HG03064 (cell line): ENCODE measurements around the gene ADM5.
"Not testable (repeated sequence)": the region's sequence is repeated elsewhere in the genome, so short reads cannot be mapped to it uniquely, and the experiment has no call there.

ENCODE experiments used
- ATAC-seq: cut with Tn5 transposase; IDR thresholded peaks from one replicate; pipeline ENCODE4 v1.9.1; 2021; ENCODE audit warnings: low read depth; ENCODE audit not compliant: unreplicated experiment

The ADM5 gene

DNA sequence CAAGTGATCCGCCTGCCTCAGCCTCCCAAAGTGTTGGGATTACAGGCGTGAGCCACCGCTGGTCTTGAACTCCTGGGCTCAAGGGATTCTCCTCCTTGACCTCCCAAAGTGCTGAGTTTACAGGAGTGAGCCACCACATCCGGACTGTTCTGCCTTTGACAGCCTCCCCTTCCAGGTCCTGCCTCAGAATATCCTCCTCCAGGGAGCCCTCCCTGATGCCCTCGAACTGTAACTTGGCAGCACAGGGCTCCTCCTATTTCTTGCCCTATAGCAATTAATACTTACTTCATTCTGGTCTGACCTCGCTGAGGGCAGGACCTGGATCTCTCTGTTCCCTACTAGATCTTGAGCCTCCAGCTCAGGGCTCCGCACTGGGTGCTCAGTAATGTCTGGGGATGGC, 7.5 kb downstream of the ADM5 start:
- ATAC-seq, result no peak

DNA sequence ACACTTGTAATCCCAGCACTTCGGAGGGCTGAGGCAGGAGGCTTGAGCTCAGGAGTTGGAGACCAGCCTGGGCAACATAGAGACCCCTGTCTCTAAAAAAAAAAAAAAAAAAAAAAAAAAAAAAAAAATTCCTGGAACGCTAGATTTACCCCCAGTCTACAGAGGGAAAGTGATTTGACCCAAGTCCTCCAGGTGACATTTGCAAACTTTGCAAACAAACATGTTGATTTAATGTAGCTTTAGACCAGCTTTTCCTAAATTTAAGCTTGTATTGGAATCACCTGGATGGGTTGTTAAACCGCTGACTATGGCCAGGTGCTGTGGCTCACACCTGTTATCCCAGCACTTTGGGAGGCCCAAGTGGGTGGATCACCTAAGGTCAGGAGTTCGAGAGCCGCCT, 10.0 kb downstream of the ADM5 start:
- no peak for ATAC-seq

DNA sequence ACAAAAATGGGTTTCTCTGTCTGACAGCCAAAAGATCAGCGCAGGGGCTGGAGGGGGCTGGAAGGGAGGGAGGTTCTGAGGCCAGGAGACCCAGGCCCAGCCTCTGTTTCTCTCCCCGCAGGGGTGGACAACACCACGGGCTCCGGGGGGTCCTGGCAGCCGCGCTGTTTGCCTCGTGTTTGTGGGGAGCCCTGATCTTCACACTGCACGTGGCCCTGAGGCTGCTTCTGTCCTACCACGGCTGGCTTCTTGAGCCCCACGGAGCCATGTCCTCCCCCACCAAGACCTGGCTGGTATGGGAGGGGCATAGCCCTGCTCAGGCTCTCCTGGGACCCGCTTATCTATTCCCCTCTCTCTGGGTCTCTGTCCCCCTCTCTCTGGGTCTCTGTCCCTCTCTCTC, 11.2 kb downstream of the ADM5 start:
- no peak for ATAC-seq

DNA sequence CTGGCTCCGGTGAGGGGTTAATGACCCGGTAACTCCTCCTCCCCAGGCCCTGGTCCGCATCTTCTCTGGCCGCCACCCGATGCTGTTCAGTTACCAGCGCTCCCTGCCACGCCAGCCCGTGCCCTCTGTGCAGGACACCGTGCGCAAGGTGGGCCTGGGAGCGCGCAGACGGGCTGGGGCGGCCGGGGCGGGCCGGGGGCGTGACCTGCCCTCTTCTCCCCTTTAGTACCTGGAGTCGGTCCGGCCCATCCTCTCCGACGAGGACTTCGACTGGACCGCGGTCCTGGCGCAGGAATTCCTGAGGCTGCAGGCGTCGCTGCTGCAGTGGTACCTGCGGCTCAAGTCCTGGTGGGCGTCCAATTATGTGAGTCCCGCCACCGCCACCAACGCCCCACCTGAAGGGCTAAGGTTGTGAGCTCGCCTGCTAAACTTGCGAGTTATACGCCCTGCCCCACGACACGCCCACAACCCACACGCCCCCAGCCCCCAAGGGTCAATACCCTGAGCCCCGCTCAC, 11.9 kb downstream of the ADM5 start:
- ATAC-seq, result no peak

DNA sequence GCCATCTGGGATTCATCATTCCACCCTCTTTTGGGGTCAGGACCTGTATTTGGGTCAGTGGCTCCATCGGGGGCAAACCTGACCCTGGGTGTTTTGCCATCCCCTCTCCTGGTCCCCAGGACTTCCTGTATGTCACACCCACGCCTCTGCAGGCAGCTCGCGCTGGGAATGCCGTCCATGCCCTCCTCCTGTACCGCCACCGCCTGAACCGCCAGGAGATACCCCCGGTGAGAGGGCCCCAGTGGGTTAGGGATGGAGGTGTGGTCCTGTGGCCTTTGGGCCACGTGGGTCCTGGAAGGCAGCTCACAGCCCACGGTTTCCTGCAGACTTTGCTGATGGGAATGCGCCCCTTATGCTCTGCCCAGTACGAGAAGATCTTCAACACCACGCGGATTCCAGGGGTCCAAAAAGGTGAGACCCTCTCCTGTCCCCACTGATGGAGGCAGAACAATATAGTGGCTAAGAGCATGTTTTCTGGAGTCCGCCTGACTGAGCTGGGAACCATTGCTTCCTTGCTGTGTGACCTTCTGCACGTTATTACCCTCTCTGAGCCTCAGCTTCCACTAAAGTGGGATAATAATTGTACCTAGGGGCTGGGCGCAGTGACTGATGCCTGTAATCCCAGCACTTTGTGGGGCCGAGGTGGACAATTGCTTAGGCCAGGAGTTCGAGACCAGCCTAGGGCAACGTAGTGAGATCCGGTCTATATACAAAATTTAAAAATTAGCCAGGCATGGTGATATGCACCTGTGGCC, 15.7 kb downstream of the ADM5 start:
- no peak for ATAC-seq

DNA sequence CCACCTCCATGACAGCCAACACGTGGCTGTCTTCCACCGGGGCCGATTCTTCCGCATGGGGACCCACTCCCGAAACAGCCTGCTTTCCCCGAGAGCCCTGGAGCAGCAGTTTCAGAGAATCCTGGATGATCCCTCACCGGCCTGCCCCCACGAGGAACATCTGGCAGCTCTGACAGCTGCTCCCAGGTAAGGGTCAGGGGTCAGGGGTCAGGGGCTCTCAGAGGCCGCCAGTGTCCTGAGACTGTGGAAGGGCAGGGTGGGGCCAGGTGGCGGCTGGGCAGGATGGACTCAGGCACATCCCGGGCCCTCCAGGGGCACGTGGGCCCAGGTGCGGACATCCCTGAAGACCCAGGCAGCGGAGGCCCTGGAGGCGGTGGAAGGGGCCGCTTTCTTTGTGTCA, 16.5 kb downstream of the ADM5 start:
- ATAC-seq, result no peak

DNA sequence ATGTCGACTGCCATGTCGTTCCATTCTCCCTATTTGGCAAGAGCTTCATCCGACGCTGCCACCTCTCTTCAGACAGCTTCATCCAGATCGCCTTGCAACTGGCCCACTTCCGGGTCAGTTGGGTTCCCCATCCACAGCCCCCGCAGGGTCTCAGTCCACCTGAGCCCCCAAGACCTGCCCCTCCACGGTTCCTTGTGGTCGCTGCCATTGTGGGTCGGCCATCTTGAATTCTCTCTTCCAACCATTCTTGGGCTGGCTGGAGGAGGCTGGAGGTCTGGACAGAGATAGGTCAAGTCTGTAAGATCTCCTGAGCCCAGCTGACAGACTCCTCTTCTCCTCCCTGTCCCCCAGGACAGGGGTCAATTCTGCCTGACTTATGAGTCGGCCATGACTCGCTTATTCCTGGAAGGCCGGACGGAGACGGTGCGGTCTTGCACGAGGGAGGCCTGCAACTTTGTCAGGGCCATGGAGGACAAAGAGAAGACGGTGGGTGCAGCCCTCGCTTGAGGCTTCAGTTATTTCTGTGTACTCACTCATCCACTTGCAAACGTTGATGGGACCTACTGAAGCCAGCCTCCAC, 21.1 kb downstream of the ADM5 start:
- ATAC-seq, result no peak

DNA sequence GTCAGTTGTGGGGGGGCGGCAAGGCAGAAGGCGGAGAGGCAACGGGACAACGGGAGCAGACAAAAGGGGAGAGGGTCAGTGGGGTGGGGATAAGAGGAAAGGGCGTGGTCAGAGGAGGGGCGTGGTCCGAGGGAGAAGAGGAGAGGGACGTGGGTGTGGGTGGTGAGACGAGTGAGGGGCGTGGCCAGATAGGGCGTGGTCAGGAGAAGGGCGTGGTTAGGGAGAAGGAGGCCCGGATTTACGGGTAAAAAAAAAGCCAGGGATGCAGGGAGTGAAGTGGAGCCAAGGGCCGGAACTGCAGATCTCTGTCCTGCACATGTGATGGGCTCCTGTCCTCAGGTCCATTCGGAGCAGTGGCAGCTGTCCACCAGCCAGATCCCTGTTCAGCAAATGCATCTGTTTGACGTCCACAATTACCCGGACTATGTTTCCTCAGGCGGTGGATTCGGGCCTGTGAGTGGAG, 23.0 kb downstream of the ADM5 start:
- ATAC-seq, result no peak

DNA sequence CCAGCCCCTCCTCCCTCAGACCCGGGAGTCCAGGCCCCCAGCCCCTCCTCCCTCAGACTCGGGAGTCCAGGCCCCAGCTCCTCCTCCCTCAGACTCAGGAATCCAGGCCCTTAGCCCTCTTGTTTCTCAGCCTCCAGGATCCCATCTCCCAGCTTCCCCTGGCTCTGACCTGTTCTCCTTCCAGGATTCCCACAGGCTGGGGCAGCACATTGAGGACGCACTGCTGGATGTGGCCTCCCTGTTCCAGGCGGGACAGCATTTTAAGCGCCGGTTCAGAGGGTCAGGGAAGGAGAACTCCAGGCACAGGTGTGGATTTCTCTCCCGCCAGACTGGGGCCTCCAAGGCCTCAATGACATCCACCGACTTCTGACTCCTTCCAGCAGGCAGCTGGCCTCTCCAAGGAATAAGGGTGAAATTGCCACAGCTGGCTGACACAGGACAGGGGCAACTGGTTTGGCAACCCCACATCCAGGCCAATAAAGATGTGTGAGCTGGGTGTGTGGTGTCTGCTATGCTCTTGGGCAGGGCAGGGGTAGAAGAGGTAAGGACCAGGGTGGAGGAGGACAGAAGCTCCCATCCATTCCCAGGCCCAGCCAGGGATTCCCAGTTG, 23.9 kb downstream of the ADM5 start:
- no peak for ATAC-seq

DNA sequence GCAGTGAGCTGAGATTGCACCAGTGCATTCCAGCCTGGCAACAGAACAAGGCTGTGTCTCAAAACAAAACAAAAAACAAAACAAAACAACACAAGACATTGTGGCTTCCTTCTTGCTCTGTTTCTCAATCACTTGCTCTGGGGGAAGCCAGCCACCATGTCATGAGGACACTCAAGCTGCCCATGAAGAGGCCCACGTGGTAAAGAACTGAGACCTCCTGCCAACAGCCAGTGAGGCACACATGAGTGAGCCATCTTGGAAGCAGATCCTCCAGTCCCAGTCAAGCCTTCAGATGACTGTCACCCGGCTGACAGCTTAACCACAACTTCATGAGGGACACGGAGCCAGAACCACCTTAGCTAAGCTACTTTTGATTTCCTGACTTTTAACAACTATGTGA, 26.8 kb downstream of the ADM5 start:
- no peak for ATAC-seq

DNA sequence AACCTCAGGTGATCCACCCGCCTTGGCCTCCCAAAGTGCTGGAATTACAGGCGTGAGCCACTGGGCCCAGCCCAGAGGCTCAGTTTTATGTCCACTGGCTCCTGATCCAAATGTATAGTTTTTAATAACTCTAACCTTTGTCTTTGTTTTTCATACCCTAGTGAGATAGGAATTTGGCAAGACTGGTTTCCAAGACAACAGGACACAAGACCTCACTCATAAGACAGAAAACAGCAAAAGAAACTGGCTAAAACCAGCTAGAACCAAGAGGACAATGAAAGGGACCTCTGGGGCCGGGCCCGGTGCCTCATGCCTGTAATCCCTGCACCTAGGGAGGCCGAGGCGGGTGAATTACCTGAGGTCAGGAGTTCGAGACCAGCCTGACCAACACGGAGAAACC, 29.1 kb downstream of the ADM5 start:
- no peak for ATAC-seq

DNA sequence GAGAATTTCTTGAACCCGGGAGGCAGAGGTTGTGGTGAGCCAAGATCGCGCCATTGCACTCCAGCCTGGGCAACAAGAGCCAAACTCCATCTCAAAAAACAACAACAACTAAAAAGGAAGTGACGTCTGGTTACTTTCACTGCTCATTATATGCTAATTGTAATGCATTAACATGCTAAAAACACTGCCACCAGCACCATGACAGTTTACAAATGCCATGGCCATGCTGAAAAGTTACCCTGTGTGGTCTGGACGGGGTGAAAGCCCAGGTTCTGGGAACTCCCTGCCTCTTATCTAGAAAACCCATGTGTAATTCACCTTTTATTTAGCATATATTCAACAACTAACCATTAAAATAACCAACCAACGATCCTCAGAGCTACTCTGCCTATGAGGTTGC, 29.6 kb downstream of the ADM5 start:
- no peak for ATAC-seq

DNA sequence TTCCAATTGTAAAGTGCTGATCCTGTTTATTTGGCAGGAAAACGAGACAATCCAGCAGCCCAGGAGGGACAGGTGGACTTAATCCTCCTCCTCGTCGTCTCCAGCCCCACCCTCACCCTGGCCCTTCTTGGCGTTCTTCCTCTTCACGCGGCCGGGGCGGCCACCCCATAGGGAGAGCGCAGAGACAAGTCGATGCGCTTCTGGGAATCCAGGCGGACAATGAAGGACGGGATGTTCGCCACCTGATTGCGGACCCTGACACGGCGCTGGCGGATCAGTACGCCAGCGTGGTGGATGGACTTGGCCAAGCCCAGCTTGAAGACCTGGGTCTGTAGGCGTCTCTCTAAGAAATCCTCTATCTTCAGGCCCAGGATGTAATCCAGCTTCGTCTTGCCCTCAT, 30.0 kb downstream of the ADM5 start:
- not testable (repeated sequence) for ATAC-seq

DNA sequence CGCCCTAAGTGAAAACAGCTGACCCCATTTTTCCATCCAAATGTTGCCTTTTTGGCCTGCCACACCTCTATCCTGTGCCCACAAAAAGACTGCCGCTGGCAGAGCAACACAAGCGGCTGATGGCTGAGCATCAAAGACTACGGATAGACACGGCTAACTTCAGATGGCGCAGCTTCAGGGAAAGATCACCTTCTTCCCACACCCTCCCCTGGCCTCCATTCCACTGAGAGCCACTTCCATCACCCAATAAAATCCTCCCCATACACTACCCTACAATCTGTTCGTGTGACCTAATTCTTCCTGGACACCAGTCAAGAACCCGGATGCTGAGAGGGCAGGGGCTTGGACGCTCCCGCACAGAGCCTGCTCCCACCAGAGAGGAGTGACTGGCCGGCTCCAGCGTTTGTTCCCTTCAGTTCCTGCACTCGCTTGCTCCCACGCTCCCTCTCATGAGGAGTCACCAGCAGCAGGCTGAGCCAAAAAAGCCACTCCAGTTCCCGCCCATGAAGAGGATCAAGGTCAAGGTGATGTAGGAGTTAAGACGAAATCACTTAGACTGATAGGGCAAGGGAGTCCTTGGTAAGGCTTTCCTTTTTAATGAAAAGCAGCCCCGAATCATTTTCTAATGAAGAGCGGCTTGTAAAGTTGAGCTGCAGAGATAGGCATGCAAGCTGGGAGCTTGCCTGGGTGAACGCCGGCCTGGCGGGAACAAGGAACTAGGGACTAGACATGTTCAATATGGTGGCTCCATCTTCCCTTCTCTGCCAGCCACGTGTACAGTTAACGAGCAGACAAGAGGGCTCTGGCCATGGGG, 38.0 kb downstream of the ADM5 start:
- no peak for ATAC-seq

DNA sequence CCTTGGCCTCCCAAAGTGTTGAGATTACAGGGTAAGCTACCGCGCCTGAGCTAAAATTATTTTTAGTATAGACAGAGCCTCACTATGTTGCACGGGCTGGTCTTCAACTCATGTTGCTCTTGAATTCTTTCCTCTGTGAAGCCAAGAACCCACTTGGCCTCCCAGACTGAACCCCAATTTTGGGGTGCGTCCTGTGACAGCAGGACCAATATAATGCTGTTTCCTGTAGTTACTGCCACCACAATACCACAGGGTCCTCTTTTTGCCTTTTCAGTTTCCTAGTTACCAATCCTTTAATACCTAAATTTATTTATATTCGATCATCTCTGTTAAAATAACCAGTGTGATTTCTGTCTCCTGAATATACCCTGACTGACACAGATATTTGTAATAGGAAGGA, 40.8 kb downstream of the ADM5 start:
- no peak for ATAC-seq

DNA sequence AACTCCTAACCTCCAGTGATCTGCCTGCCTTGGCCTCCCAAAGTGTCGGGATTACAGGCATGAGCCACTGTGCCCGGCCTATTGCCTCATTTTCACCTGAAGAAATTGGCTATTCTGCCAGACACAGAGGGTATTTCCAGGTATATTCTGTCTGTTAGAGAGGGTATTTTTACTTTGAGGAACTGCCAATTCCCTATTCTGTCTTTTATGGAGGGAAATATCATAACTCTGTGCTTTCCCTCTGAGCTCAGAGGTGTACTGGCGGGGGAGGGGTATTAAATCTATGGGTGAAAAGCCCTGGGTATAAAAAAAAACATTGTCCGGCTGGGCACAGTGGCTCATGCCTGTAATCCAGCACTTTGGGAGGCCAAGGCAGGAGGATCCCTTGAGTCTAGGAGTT, 48.9 kb downstream of the ADM5 start:
- no peak for ATAC-seq

DNA sequence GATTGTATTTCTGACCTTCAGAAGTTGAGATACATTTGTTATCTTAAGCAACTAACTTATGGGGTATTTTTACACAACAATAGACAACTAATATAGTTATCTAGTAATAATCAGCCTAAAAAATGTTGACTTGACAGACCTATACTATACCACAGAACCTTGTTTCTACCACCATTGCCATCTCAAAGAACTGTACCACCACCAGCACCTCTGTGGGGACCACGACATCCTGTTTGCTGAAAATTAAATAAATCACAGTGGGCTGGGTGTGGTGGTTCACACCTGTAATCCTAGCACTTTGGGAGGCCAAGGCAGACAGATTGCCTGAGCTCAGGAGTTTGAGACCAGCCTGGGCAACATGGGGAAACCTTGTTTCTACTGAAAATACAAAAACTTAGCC, 49.7 kb downstream of the ADM5 start:
- no peak for ATAC-seq

DNA sequence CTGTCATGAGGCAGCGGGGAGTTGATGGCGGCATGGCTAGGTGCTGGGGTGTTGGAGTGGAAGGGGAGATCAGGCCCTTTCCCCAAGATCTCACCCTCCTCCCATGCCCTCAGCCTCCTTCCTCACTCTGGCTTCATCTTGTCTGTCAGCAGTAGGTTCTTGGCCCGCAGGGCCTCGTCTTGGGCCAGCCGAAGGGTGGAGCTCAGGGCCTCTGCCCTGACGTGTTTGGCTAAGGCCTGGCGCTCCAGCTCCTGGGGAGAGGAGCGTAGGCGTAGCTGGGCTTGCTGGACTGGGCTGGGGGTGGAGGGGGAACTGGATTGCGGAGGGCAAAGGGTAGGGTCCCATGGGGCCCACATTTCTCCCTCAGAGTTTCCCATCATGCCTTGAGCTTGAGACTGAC, 50.5 kb downstream of the ADM5 start:
- no peak for ATAC-seq
